Spinal cord (tissue), 10 donors: ENCODE results near the gene PNP. TPM values are rescaled to one million over a fixed set of nuclear protein-coding genes. Genes with fewer than 3 reads are reported as not detected.
"Not testable (repeated sequence)": the region's sequence is repeated elsewhere in the genome, so short reads cannot be mapped to it uniquely, and the experiment has no call there.

Experiments used
- DNase-seq, 6 donors: peaks; one replicate each; pipeline versions ENCODE4 v3.0.0 to v3.0.0-alpha.2; 2013 to 2015; ENCODE audit warnings: low spot score in 6 of 6, low read depth in 4 of 6
- H3K27ac ChIP-seq: one replicate; pipeline ENCODE4 v1.5.1; 2013; ENCODE audit warnings: low read depth, low read length, control low read depth
- H3K27me3 ChIP-seq: one replicate; pipeline ENCODE4 v1.6.1; 2013; ENCODE audit warnings: low read length; ENCODE audit not compliant: control insufficient read depth, insufficient read depth
- H3K36me3 ChIP-seq: one replicate; pipeline ENCODE4 v1.6.1; 2013; ENCODE audit warnings: low read length; ENCODE audit not compliant: control insufficient read depth, insufficient read depth
- H3K4me1 ChIP-seq: one replicate; pipeline ENCODE4 v1.6.1; 2013; ENCODE audit warnings: low read length; ENCODE audit not compliant: control insufficient read depth, insufficient read depth
- H3K4me3 ChIP-seq: one replicate; pipeline ENCODE4 v1.5.1; 2013; ENCODE audit warnings: low read depth, low read length, control low read depth
- H3K9me3 ChIP-seq: one replicate; pipeline ENCODE4 v1.6.1; 2013; ENCODE audit warnings: low read length; ENCODE audit not compliant: control insufficient read depth, insufficient read depth
- WGBS: methylation state at CpG from one replicate; pipeline ENCODE4 v1.1.5; 2013; ENCODE audit warnings: missing lambda C conversion rate; ENCODE audit not compliant: insufficient coverage; 5-methylcytosine and 5-hydroxymethylcytosine counted together
- polyA plus RNA-seq, 2 donors: library from polyadenylated mRNA; unstranded; fragments of 120-200 nt; gene quantifications; one replicate each; pipeline ENCODE4 v1.2.1, GENCODE V29; 2013; ENCODE audit not compliant: insufficient read length in 2 of 2
- total RNA-seq, 2 donors: library from RNA; depleted of rRNA in 1 of 2; stranded (reverse); fragments of 120-200 nt in 1 of 2; fragments of >200 nt in 1 of 2; gene quantifications; one replicate each; pipeline versions ENCODE4 v1.2.3 to v1.2.4, GENCODE V29; 2013 to 2014
- donor health status: healthy.

PNP gene
- total and polyA plus RNA-seq, 4 donors, result 20.9 to 27.3 (median 24.5) TPM

DNA sequence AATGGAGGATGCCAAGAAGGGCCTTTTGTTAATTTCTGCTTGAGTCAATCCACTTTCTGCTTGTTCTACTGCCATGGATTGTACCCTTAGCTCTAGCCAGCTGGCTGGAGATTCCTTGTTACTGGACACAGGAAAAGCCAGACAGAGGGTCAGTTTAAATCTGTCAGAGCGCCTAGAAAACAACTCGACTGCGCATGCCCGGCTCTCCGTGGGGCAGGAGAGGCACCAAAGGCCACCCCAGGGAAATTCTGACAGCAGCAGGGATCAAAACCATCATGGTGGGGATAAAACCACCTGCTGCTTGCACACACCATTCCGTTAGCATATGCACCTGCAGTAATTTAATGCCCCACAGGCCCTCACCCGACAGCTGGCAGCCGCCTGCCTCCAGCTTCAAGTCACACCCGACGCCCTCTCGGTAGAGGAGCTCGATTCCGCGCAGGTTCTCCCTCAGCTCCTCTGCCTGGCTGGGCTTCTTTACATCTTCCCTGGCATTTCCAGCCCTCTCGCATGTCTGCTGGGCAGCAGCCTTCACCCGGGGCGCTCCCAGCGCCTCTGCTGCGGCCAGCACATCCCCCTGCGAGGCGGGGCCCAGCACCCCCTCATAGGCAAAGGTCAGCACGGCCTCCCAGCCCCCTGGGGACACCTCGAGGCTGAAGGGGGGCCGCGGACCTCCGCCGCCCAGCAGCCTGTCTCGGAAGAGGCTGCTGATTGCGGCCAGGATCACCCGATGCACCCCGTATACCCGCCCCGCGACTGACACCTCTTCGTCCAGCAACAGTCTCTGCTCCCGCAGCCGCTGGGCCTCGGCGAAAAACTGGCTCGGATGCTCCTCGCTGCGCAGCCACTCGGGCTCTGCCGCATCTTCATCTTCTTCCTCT lies 34.3 kb upstream of the PNP start:
- peak overlapping the region; percentile 26 for H3K4me3 ChIP-seq
- peaks cover 28% of the 10 kb centered on the region for H3K4me1 ChIP-seq
- peak in 4 of 6 donors; percentile 54 to 86 (median 66) for DNase-seq
- peak overlapping the region; percentile 18 for H3K27ac ChIP-seq
- no peaks in the 10 kb centered on the region for H3K9me3 ChIP-seq
- H3K36me3 ChIP-seq, result no peaks in the 10 kb centered on the region
- WGBS, result 12% methylated on average over 40 of the region's 44 CpGs
- H3K27me3 ChIP-seq, result peaks cover 6% of the 10 kb centered on the region

DNA sequence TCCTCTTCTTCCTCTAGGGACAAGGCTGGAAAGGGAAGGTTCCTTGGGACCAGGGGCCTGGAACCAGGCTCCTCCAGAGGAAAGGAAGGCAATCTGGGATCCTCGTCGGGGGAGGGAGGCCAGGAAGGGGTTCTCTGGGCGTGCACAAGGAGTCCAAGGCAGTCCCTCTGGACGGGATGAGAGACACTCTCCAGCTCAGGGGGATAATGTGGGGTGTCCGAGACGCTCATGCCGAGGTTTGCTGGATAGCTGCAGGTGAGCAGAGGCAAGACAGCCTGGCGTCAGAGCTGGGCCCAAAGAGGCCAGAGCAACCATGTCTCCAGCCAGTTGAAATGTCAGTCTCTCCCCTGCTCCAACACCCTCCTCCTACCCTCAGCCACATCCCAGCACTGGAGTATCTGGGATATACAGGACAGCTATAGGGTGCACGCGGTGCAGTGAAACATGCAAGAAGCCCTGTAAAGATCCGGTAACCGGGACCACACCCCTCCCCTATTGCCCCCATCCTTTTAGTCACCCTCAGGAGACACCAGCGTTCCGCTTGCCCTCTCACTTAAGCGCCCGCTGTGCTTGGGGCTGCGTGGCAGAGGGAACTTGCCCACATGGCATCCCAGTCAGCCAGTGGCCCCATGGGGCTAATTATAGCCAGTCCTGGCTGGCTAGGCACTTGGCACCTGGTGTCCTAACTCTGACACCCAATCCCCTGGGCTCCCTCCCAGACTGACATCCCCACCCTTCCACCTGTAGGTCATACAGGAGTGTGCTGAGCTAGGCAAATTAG lies 33.4 kb upstream of the PNP start, which contains the start of gene KLHL33:
KLHL33 (minus strand) TSS at position 585 of the 781 bp plus-strand sequence; CDS start at position 230, 355 bp downstream.
- H3K27ac ChIP-seq, result peak within 1 kb of the TSS; percentile 18
- no peaks in the 10 kb centered on the region for H3K9me3 ChIP-seq
- H3K36me3 ChIP-seq, result no peaks in the 10 kb centered on the region
- H3K4me1 ChIP-seq, result peaks cover 21% of the 10 kb centered on the region
- WGBS, result 75% methylated on average over 16 of the region's 17 CpGs
- H3K4me3 ChIP-seq, result peak within 1 kb of the TSS; percentile 26
- no peak for DNase-seq
- peaks cover 6% of the 10 kb centered on the region for H3K27me3 ChIP-seq

DNA sequence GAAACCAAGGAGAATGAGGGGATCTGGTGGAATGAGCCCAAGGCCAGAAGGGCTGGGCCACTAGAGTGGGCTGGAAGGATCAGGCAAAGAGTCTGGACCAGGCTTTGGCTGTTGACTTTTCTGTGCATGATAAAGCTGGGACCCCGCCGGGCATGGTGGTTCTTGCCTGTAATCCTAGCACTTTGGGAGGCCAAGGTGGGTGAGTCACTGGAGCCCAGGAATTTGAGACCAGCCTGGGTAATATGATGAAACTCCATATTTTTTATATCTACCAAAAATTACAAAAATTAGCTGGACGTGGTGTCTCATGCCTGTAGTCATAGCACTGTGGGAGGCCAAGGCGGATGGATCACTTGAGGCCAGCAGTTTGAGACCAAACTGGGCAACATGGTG lies 32.8 kb upstream of the PNP start:
- WGBS, result 100% methylated on average over 3 of the region's 4 CpGs
- H3K27ac ChIP-seq, result no peak overlapping the region

DNA sequence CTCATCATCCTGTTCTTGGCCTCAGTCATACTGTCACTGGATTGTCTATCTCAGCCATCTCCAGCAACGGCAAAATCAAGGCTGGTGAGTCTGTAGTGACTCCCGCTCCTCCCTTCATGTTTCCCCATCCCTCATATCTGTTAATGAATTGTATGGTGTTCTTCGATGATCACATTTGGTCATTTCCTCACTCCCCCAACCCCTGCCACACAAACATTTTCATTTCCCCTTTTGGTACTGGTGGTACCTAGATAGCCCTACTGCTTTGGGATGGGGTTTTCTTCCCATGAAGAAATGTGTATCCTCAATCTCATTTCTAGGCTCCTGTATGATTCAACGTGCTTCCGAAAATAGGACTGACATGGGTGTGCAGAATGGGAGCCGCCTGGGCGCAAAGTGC lies 30.5 kb upstream of the PNP start:
- Histone ChIP-seq H3K9me3 (no peaks in the 10 kb centered on the region), H3K4me1 (peaks cover 21% of the 10 kb centered on the region), H3K4me3 (no peak overlapping the region), H3K36me3 (peaks cover 6% of the 10 kb centered on the region), H3K27me3 (peaks cover 6% of the 10 kb centered on the region), H3K27ac (no peak overlapping the region)
- DNase-seq, result no peak
- 97% methylated on average over 4 of the region's 7 CpGs for WGBS

More for the DNA sequence above, 32.8 kb upstream of the PNP start:
- DNase-seq, result no peak
- Histone ChIP-seq H3K27me3 (peaks cover 6% of the 10 kb centered on the region), H3K4me1 (peaks cover 21% of the 10 kb centered on the region), H3K9me3 (no peaks in the 10 kb centered on the region), H3K4me3 (no peak overlapping the region), H3K36me3 (no peaks in the 10 kb centered on the region)

DNA sequence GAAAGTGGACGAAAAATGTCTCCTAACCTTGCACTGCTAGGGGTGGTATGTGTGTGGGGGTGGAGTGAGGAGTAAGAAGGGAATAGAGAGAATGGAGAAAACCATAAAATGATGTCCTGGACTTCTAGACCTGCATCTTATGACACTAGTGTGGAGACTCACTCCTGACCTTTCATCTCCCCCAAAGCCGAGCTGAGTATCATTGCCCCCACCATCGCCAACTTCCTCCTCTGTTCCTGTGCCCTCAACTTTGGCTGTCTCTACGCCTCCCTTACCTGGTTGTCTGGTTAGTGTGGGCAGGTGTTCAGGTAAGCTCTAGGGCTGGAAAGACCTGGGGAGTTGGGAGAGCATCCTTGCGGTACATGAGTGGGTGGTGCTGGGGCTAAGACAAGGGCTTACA lies 28.7 kb upstream of the PNP start:
- DNase-seq, result no peak
- 100% methylated on average over 1 of the region's 5 CpGs for WGBS
- H3K27ac ChIP-seq, result no peak overlapping the region
- H3K4me3 ChIP-seq, result no peak overlapping the region
- no peaks in the 10 kb centered on the region for H3K9me3 ChIP-seq
- peaks cover 6% of the 10 kb centered on the region for H3K4me1 ChIP-seq
- peaks cover 4% of the 10 kb centered on the region for H3K27me3 ChIP-seq
- H3K36me3 ChIP-seq, result peaks cover 10% of the 10 kb centered on the region

DNA sequence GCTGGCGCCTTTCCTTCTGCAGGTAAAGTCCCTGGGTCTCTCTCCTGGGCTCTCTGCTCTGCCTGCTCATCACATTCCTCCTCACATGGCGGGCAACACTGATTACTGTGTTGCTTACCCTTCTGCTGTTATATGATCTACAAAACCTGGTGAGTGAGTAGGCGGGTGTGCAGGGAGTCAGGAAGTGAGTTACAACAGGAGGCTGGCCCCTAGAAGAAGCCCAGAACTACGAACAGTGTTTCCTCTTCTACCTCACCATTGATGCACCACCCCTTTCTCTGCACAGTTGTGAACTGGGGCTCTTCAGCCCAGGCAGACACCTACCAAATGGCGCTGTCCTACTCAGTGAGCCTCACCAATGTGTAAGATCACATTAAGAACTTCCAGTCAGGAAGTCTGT lies 28.3 kb upstream of the PNP start:
- Histone ChIP-seq H3K27ac (no peak overlapping the region), H3K9me3 (no peaks in the 10 kb centered on the region), H3K36me3 (peaks cover 12% of the 10 kb centered on the region), H3K27me3 (peaks cover 1% of the 10 kb centered on the region), H3K4me1 (peaks cover 2% of the 10 kb centered on the region), H3K4me3 (no peak overlapping the region)
- no peak for DNase-seq
- 100% methylated on average over 1 of the region's 5 CpGs for WGBS

DNA sequence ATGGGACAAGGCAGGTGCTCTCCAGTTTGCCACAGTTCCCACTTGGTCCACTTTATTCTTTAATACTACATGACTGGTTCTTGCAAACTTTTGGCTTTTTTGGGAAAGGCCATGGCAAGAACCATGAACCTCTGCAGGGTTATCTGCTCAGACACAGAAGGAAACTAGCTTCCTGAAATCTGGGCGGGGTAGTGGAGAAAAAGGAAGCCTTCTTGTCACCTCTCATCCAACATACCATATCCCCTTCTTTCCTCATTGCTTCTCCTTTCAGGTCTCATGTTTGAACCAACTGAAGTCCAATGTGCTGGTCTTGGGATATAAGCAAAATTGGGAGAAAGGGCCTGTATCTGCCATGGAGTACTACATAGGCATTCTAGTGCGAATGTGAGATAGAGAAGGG lies 27.7 kb upstream of the PNP start:
- WGBS, result 83% methylated on average over 1 of the region's 2 CpGs
- Histone ChIP-seq H3K36me3 (peaks cover 16% of the 10 kb centered on the region), H3K9me3 (no peaks in the 10 kb centered on the region), H3K4me3 (no peak overlapping the region), H3K4me1 (no peaks in the 10 kb centered on the region), H3K27me3 (no peaks in the 10 kb centered on the region), H3K27ac (no peak overlapping the region)
- DNase-seq, result no peak

DNA sequence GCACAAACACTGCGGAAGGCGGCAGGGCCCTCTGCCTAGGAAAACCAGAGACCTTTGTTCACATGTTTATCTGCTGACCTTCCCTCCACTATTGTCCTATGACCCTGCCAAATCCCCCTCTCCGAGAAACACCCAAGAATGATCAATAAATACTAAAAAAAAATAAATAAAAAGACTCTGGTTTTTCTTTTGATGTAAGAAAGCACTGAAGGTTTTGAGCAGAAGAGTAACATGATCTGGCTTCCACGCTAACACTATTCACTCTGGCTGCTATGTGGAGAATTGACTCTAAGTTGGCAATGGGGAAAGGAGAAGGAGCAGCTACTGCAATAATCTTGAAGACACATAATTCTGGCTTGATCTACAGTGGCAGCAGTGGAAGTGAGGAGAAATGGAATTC lies 25.6 kb upstream of the PNP start:
- DNase-seq, H3K27me3 ChIP-seq, H3K9me3 ChIP-seq, H3K4me3 ChIP-seq, H3K27ac ChIP-seq, H3K4me1 ChIP-seq: not testable (repeated sequence)
- H3K36me3 ChIP-seq, result peaks cover 33% of the 10 kb centered on the region
- WGBS, result 100% methylated on average over 1 of the region's 4 CpGs

DNA sequence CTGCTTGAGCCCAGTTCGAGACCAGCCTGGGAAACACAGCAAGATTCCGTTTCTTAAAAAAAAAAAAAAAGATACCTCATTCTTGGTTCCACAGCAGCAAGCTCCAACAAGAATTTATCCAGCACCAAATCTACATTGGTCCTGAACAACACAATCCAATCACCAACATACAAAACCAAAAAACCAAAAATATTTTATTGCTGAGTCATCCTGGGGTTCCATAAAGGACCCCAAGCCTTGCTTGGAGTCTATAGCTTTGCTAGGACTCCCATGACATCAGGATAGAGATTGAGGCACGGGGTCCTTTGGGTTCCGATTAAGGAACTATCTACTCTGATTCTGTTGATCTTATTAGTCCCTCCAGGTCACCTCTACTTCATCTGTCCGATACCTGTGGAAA lies 22.3 kb upstream of the PNP start:
- WGBS, result 100% methylated on average over 3 of the region's 5 CpGs

More for the DNA sequence above, 22.3 kb upstream of the PNP start:
- Histone ChIP-seq H3K9me3 (no peaks in the 10 kb centered on the region), H3K4me3 (no peak overlapping the region), H3K27ac (no peak overlapping the region), H3K4me1 (no peaks in the 10 kb centered on the region), H3K36me3 (peaks cover 49% of the 10 kb centered on the region), H3K27me3 (no peaks in the 10 kb centered on the region)
- no peak for DNase-seq
